ENCODE measurements around the gene PI4KA. TPM values are rescaled to one million over a fixed set of nuclear protein-coding genes. Genes with fewer than 3 reads are reported as not detected.

Gene PI4KA
- total RNA-seq, 1 donor from 2014 or later, result 113 TPM

DNA sequence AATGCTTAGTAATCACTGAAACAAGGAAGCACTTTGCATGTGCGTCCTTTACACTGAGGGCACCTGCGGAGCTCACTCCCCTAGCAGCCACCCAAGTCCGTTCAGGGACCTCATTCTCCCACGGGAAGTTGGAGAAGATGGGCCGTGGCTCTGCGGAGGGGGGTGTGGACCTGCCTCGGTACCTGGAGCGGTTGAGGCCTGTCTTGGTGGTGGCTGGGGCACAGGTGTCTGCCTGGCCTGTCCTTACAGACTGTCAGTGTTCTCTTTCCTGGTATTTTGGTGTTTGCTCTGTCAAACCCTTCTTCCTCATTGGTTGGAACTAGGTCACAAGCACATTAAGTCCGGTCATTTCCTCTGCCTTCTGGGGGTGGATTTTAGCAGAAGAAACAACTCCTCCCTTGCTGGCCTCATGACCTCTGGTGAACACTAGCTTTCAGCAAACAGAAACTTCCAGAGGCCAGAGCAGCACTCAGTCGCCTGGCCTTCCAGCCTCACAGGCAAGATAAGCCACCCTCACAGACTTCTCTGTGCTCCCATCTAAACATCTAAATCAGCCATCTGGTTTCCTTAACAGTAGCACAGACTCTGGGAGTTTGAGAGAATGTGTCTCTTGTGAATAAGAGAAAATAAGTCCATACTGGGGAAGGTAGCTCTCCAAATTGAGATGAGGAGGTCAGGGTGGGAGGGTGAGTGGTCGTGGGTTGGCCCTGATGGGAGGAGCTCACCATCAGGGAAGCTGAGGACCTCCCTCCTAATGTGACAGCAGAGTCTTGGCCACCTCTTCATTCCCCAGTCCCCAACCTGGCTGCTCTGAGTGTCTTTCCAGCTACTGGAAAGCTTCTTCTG, 8.8 kb upstream of the PI4KA start:
- Histone ChIP-seq H3K4me1 (peaks cover 45% of the 10 kb centered on the region), H3K27ac (peak overlapping the region; percentile 80), H3K9me3 (no peaks in the 10 kb centered on the region), H3K27me3 (no peaks in the 10 kb centered on the region), H3K4me3 (no peak overlapping the region), H3K36me3 (peaks cover 41% of the 10 kb centered on the region)
- TF ChIP-seq, protein P1, sequence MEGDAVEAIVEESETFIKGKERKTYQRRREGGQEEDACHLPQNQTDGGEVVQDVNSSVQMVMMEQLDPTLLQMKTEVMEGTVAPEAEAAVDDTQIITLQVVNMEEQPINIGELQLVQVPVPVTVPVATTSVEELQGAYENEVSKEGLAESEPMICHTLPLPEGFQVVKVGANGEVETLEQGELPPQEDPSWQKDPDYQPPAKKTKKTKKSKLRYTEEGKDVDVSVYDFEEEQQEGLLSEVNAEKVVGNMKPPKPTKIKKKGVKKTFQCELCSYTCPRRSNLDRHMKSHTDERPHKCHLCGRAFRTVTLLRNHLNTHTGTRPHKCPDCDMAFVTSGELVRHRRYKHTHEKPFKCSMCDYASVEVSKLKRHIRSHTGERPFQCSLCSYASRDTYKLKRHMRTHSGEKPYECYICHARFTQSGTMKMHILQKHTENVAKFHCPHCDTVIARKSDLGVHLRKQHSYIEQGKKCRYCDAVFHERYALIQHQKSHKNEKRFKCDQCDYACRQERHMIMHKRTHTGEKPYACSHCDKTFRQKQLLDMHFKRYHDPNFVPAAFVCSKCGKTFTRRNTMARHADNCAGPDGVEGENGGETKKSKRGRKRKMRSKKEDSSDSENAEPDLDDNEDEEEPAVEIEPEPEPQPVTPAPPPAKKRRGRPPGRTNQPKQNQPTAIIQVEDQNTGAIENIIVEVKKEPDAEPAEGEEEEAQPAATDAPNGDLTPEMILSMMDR (IDR thresholded peaks at IDR 0.05), result no peak
- intact Hi-C loops (cut with DNase I), result no loop called here
- ATAC-seq (peak; percentile 89), DNase-seq (no peak)

DNA sequence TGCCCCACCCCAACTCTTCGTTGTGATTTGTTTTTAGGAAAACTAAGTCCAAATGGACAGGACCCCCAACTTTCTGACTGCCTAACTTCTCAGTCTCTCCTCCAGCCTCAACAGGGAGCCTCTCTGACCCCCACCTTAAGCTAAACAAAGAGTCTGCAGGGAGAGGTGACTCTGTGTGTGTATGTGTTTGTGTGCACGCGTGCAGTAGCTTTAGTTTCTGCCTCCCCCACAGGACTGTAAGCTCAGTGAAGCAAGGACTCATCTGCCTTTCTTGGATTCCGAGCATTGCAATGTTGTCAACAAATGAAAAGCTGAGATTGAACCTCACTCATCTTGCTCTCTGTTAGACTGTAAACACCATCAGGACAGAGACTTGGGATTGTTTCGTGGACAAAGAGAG, 8.1 kb upstream of the PI4KA start:
- H3K4me1 ChIP-seq, result peaks cover 51% of the 10 kb centered on the region
- intact Hi-C loops (cut with DNase I), result no loop called here
- no peak for DNase-seq
- peak overlapping the region; percentile 80 for H3K27ac ChIP-seq
- H3K36me3 ChIP-seq, result peaks cover 34% of the 10 kb centered on the region
- H3K27me3 ChIP-seq, result no peaks in the 10 kb centered on the region
- H3K9me3 ChIP-seq, result no peaks in the 10 kb centered on the region
- no peak overlapping the region for H3K4me3 ChIP-seq
- no peak for ATAC-seq
- TF ChIP-seq, protein P1 (IDR thresholded peaks at IDR 0.05), result no peak

DNA sequence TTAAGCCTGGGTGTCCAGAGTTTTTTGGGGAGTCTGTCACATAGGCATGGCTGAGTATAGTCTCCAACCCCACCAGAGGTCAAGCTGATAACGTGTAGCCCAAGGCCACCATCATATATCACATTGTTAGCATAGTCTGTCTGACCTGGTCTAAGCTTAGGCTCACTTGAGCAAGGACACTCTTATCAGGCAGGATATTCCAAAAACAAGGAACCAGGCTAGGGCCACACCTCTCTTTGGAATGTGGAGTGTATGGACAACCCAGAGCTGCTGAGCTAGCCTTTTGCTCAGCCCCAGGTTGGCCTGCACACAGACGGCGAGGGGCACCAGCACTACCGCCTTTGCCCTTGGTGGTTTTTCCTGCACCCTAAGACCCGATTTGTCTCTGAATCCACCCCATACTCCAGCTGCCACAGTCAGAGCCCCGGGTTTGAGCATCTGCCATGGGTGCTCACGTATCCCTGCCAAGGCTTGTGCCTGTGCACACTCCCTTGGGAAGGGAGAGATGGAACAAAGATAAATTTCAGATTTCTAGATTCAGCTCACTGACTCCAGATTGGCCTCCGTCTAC, 7.3 kb upstream of the PI4KA start:
- Histone ChIP-seq H3K27me3 (no peaks in the 10 kb centered on the region), H3K4me1 (peaks cover 55% of the 10 kb centered on the region), H3K27ac (peak overlapping the region; percentile 24), H3K9me3 (no peaks in the 10 kb centered on the region), H3K36me3 (peaks cover 26% of the 10 kb centered on the region), H3K4me3 (no peak overlapping the region)
- no peak for DNase-seq
- TF ChIP-seq, protein P1 (IDR thresholded peaks at IDR 0.05), result no peak
- ATAC-seq, result peak; percentile 5
- intact Hi-C loops (cut with DNase I), result no loop called here

DNA sequence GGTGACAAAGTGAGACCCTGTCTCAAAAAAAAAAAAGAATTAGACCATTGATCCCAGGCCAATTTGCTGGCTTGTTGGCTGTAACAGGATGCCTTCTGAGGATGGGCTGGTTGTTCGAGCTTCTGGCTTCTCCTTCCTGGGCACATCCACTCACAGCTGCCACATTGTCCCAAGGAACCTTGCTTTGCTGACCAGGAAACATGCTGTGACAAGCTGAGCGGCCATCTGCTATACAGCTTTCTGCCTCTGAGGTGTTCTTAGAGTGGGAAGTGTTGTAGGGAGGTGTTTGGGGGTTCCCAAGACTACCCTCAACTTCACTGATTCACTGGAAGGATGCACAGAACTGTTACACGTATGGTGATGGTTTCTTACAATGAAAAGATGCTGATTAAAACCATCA, 6.7 kb upstream of the PI4KA start:
- intact Hi-C loops (cut with DNase I), result no loop called here
- Histone ChIP-seq H3K36me3 (peaks cover 20% of the 10 kb centered on the region), H3K27me3 (no peaks in the 10 kb centered on the region), H3K27ac (no peak overlapping the region), H3K4me1 (peaks cover 57% of the 10 kb centered on the region), H3K4me3 (no peak overlapping the region), H3K9me3 (no peaks in the 10 kb centered on the region)
- TF ChIP-seq, protein P1 (IDR thresholded peaks at IDR 0.05), result no peak
- DNase-seq (no peak), ATAC-seq (no peak)

DNA sequence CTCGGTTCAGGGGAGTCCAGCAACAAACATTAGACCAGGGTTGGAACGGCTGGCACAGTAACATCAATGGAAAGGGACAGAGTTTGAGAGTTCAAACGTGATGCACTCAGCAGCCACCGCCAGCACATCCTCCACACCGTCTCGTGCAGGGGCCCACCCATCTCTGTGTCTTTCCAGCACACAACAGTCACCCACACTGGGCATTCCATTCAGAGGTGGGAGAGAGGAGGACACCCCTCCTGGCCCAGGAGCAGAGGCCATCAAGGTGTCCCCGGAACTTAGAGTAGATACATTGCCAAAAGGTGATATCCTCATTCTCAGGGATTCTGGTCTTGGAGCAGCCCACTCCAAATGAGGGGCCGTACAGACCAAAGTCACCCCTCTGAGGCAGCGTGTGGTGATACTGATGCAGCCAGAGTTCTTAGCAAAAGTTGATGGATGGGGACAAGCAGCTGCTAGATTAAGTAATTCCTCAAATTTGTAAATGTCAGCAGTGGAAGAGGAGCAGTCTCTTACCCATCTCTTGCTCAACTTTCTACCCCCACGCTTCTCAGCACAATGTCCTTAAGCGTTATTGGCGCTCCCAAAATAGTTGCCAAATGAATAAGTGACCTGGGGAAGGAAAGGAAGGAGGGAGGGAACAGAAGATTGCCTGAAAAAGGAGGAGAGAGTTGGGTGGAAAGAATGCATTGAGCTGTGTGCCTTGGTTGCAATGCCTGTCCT, 5.7 kb upstream of the PI4KA start:
- no peak overlapping the region for H3K4me3 ChIP-seq
- intact Hi-C loops (cut with DNase I), result no loop called here
- TF ChIP-seq, protein P1 (IDR thresholded peaks at IDR 0.05), result no peak
- H3K36me3 ChIP-seq, result peaks cover 12% of the 10 kb centered on the region
- no peaks in the 10 kb centered on the region for H3K9me3 ChIP-seq
- no peak for DNase-seq
- peak; percentile 33 for ATAC-seq
- no peak overlapping the region for H3K27ac ChIP-seq
- H3K27me3 ChIP-seq, result no peaks in the 10 kb centered on the region
- peaks cover 67% of the 10 kb centered on the region for H3K4me1 ChIP-seq
